ENCODE data around the gene KCNMB1. TPM values are rescaled to one million over a fixed set of nuclear protein-coding genes. Genes with fewer than 3 reads are reported as not detected.

The KCNMB1 gene
- total and polyA plus RNA-seq, 2 of the 13 experiments (the other 11 are each of a cell fraction or from before 2014, with no cell fraction given) = not detected

DNA sequence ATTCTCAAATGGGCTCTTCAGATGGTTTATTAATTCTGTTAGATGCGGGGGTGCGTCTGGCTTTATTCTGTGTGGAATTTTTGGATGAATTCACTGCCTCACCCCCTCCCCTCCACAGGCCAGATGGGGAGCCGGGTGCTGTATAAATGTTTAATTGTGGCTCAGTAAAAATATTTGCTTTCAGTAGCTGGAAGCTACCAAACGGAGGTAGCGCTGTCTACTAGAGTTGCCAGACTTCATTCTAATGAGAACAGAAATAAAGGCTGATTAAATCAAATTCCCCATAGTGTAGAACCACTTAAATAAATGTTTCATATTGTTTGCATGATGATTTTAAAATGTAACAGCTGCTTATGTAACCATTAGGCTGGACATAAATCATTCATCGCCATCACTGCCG is 34.5 kb upstream of the KCNMB1 start (continued):
- TF ChIP-seq, protein P1, sequence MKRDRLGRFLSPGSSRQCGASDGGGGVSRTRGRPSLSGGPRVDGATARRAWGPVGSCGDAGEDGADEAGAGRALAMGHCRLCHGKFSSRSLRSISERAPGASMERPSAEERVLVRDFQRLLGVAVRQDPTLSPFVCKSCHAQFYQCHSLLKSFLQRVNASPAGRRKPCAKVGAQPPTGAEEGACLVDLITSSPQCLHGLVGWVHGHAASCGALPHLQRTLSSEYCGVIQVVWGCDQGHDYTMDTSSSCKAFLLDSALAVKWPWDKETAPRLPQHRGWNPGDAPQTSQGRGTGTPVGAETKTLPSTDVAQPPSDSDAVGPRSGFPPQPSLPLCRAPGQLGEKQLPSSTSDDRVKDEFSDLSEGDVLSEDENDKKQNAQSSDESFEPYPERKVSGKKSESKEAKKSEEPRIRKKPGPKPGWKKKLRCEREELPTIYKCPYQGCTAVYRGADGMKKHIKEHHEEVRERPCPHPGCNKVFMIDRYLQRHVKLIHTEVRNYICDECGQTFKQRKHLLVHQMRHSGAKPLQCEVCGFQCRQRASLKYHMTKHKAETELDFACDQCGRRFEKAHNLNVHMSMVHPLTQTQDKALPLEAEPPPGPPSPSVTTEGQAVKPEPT (CRISPR knock-in tag; IDR thresholded peaks at IDR 0.05; ENCODE audit: low read depth) = no peak
- TF ChIP-seq ZNF136 (CRISPR knock-in tag; IDR thresholded peaks at IDR 0.05; ENCODE audit: low read depth) = no peak
- TF ChIP-seq ZNF503 (CRISPR knock-in tag; IDR thresholded peaks at IDR 0.05) = no peak
- TF ChIP-seq TAF1 (CRISPR knock-in tag; IDR thresholded peaks at IDR 0.05) = no peak

- no peak for DNase-seq (ENCODE audit: low spot score)
- Histone ChIP-seq H3K9ac (ENCODE audit: insufficient read depth, low read depth, low read length) (no peak overlapping the region), H2AFZ (ENCODE audit: low read length) (no peak overlapping the region), H3K36me3 (replicated peaks in 1 of 2; ENCODE audit: control insufficient read depth in 1 of 2, insufficient read depth in 2 of 2, low read length in 2 of 2) (no peaks in the 10 kb centered on the region), H3K27ac (ENCODE audit: extremely low read length, insufficient read depth, low read length) (no peak overlapping the region), H3K79me2 (ENCODE audit: insufficient read depth, low read length) (no peaks in the 10 kb centered on the region), H3K27me3 (ENCODE audit: control insufficient read depth in 1 of 2, insufficient read depth in 2 of 2, low read length in 2 of 2) (no peaks in the 10 kb centered on the region; a peak in 2 of 5 replicates), H3K4me3 (replicated peaks in 1 of 3; ENCODE audit: insufficient read depth in 1 of 3, low read depth in 2 of 3, low read length in 3 of 3) (no peak overlapping the region), H3K4me1 (ENCODE audit: insufficient read depth, low read length) (no peaks in the 10 kb centered on the region), H3K4me2 (ENCODE audit: low read depth, low read length) (no peak overlapping the region), H3K9me3 (ENCODE audit: low read length) (no peaks in the 10 kb centered on the region), H4K20me1 (ENCODE audit: insufficient read depth, low read length) (no peaks in the 10 kb centered on the region)
- intact Hi-C loops (cut with micrococcal nuclease; ENCODE audit: unreplicated experiment) (loop anchor here (2.0 kb wide), 1 partner anchor 153 kb away; no protein-coding TSS in a partner anchor), in situ Hi-C loops (cut with HindIII; ENCODE audit: extremely low pct_ligation_motif_present, low pct_unique_long_range_greater_than_20kb) (loop anchor here (5.0 kb wide), 2 partner anchors 195 to 320 kb away; no protein-coding TSS in a partner anchor)
- no peak for FAIRE-seq
- ATAC-seq = no peak
- ChIA-PET POLR2A (no interaction called here), CTCF (ENCODE audit: low intra/inter-chr PET ratio, low total read pairs) (interaction anchor here (3.1 kb wide), 1 partner anchor 196 kb away, joined by 24 read pairs; no protein-coding TSS in a partner anchor)
- no TSS peak for BruUV-seq (replicated peaks)
- 3% methylated on average over 2 of the region's 2 CpGs for WGBS (ENCODE audit: low lambda C conversion rate)
- TF ChIP-seq ZNF124 (CRISPR knock-in tag; IDR thresholded peaks at IDR 0.05) = no peak
- no peak for TF ChIP-seq IRF2 (CRISPR knock-in tag; IDR thresholded peaks at IDR 0.05)
Measured at GRCh38 chr5:170421826-170422225, 32.7 kb upstream of the KCNMB1 start.
